ENCODE measurements around the gene PDGFA. TPM values are rescaled to one million over a fixed set of nuclear protein-coding genes. Genes with fewer than 3 reads are reported as not detected.
A peak's percentile ranks its signal among the peaks of the same experiment; 100 is the strongest.

PDGFA gene
- total RNA-seq, 4 donors from 2014 or later: 5.1 to 13.5 (median 8.5) TPM

DNA sequence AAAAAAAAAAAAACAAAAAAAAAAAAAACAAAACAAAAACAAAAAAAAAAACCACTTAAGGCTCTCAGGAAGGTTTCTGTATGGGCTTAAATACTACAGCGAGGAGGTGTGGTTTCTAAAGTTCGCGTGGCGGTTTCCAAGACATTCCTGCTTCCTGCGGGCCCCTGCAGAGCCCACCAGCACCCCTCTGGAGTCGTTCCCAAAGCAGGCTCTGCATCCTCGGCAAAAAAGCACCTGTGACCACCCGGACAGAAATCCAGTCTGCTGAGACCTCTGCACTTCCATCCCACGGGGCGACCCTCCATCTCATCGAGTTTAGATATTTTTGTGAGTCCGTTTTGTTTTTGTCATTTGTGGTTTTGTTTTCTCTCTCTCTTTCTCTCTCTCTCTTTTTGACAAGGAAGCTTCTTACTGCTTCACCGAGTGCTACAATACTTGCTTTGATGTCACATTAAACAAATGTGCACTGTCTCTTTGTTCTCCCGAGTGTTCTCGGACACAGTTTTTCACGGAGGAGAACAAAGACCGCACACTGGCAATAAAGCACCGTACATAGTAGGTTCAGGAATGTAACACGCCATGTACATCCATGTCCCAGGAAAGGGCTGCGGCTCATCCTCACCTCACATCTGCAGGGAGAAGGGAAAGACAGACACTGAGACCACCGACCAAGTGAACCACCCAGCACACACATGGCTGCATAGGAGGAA is 21.5 kb downstream of the PDGFA start:
- Histone ChIP-seq H3K9me3 (no peaks in the 10 kb centered on the region), H3K27me3 (no peaks in the 10 kb centered on the region), H3K4me3 (no peak overlapping the region), H3K36me3 (peaks cover 0 to 44% (median 10%) of the 10 kb centered on the region in 3 donors), H3K4me1 (peaks cover 0 to 17% (median 3%) of the 10 kb centered on the region in 3 donors), H3K27ac (no peak overlapping the region)
- 71 to 77% methylated on average over 14 to 19 of the region's 21 CpGs for WGBS, 2 donors
- intact Hi-C loops (cut with DNase I): no loop called here
- DNase-seq: no peak
- TF ChIP-seq, protein P1, sequence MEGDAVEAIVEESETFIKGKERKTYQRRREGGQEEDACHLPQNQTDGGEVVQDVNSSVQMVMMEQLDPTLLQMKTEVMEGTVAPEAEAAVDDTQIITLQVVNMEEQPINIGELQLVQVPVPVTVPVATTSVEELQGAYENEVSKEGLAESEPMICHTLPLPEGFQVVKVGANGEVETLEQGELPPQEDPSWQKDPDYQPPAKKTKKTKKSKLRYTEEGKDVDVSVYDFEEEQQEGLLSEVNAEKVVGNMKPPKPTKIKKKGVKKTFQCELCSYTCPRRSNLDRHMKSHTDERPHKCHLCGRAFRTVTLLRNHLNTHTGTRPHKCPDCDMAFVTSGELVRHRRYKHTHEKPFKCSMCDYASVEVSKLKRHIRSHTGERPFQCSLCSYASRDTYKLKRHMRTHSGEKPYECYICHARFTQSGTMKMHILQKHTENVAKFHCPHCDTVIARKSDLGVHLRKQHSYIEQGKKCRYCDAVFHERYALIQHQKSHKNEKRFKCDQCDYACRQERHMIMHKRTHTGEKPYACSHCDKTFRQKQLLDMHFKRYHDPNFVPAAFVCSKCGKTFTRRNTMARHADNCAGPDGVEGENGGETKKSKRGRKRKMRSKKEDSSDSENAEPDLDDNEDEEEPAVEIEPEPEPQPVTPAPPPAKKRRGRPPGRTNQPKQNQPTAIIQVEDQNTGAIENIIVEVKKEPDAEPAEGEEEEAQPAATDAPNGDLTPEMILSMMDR (IDR thresholded peaks at IDR 0.05): no peak
- no peak for TF ChIP-seq POLR2A (IDR thresholded peaks at IDR 0.05)

DNA sequence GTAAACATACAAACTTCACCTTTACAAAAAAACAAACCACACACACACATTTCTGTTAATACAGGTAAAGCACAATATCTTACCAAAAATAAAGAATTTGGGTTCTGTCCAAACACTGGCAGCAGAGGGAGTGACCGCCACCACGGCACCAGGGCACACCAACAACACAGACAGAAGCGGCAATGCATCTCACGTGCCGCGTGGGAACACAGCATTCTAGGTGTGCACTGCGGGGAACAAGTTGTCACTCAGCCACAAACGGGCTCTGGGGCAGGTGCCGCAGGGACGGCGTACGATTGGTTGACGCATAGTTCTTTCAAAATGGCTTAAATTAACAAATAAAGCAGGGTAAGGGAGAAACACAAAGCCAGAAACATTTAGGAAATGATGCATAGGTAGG is 22.3 kb downstream of the PDGFA start:
- no peak overlapping the region for H3K4me3 ChIP-seq
- intact Hi-C loops (cut with DNase I): no loop called here
- TF ChIP-seq, protein P1 (IDR thresholded peaks at IDR 0.05): no peak
- TF ChIP-seq POLR2A (IDR thresholded peaks at IDR 0.05): no peak
- no peak overlapping the region for H3K27ac ChIP-seq
- 89 to 90% methylated on average over 13 of the region's 13 CpGs for WGBS, 2 donors
- no peaks in the 10 kb centered on the region for H3K9me3 ChIP-seq
- H3K4me1 ChIP-seq: peaks cover 0 to 19% (median 3%) of the 10 kb centered on the region in 3 donors
- no peaks in the 10 kb centered on the region for H3K27me3 ChIP-seq
- peaks cover 0 to 44% (median 10%) of the 10 kb centered on the region in 3 donors for H3K36me3 ChIP-seq
- DNase-seq: no peak

DNA sequence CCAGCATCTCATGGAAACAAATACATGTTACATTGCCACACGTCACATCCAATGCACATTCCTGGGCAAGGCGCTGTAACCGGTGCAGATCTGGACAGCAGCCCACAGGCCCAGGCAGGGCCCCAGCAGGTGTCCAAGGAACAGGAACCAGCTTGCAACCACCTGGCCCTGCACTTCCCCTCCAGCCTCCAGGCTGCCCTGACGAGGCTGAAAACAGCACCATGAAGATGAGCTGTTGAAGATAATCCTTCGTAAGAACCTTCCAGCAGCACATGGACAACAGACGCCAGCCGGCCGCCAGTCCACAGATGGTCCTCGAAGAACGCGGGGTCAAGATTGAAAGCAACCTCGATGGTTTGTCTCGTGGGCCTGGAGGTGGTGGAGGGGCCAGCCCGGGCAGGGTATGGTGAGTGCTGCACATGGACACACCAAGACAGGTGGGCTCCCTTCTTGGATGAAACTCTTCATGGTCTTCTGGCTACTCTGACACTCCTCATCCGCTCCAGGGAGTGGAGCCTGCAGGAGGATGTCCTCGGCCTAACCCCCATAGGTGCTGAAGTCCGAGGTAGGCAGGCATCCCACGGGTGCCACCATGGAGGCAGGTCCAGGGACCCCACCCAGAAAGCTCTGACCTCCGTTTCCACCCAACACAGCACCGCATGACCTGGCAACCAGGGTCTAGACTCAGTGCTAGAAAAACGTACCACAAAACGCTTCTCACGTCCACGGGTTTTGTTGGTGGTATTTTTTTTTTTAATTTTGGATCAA is 22.9 kb downstream of the PDGFA start:
- WGBS, 2 donors: 55 to 74% methylated on average over 12 to 15 of the region's 24 CpGs
- no peaks in the 10 kb centered on the region for H3K27me3 ChIP-seq
- intact Hi-C loops (cut with DNase I): no loop called here

DNA sequence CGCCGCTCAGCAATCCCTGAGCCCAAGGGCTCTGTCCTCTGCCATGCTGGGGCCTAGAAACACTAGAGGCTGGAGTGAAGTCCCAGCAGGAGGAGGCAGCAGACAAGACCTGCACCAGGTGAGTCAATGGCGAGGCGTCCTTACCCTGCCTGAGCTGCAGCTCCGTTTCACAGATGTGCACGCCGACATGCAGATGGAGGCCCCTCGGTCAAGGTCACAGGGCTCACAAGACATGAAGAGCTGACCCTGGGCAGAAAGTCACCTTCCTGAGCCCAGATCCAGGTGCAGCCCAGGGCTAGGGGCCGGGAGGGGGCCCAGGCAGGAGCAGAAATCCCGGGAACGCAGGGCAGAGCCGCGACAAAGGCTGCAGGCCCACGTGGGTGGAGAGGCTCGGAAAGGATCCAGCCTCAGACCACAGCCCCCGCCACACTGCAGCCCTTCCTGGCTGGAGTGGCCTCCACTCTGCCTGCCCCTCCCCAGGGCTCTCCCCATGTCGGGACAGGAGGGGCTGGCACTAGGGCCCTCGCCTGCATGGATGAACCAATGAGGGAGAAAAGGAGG is 23.8 kb downstream of the PDGFA start:
- WGBS, 2 donors: 35 to 53% methylated on average over 3 to 4 of the region's 18 CpGs
- intact Hi-C loops (cut with DNase I): no loop called here
- Histone ChIP-seq H3K4me3 (no peak overlapping the region), H3K4me1 (peaks cover under 1 to 28% (median 3%) of the 10 kb centered on the region in 3 donors), H3K27me3 (no peaks in the 10 kb centered on the region), H3K9me3 (no peaks in the 10 kb centered on the region), H3K36me3 (peaks cover 0 to 29% (median 6%) of the 10 kb centered on the region in 3 donors), H3K27ac (peak overlapping the region in 3 of 4 donors; percentile 10 to 45 (median 43))
- no peak for DNase-seq
- TF ChIP-seq, protein P1 (IDR thresholded peaks at IDR 0.05): no peak
- TF ChIP-seq POLR2A (IDR thresholded peaks at IDR 0.05): no peak

More for the DNA sequence above, 22.9 kb downstream of the PDGFA start:
- TF ChIP-seq, protein P1 (IDR thresholded peaks at IDR 0.05): no peak
- TF ChIP-seq POLR2A (IDR thresholded peaks at IDR 0.05): no peak
- peaks cover 0 to 23% (median 3%) of the 10 kb centered on the region in 3 donors for H3K4me1 ChIP-seq
- H3K36me3 ChIP-seq: peaks cover 0 to 38% (median 10%) of the 10 kb centered on the region in 3 donors
- peak overlapping the region in 2 of 4 donors; percentile 10 to 43 for H3K27ac ChIP-seq
- no peak for DNase-seq
- H3K9me3 ChIP-seq: no peaks in the 10 kb centered on the region
- H3K4me3 ChIP-seq: no peak overlapping the region

Measured in esophagus squamous epithelium (tissue), 5 donors.